SK-N-MC (cell line): ENCODE measurements around the gene SPACA7.

Experiments used
- DNase-seq: peaks from one replicate; pipeline ENCODE4 v3.0.0-alpha.2; 2011; ENCODE audit warnings: low read depth, low spot score
- H3K27ac ChIP-seq: fragments of 200-600 bp; sonication (generic); 2 replicates; pipeline ENCODE4 v1.5.1; 2016; ENCODE audit warnings: mixed run types
- H3K36me3 ChIP-seq: fragments of 200-600 bp; sonication (generic); 2 replicates; pipeline ENCODE4 v1.6.1; 2017; ENCODE audit warnings: antibody characterized with exemption, low read length, mixed read lengths; ENCODE audit not compliant: insufficient read depth
- H3K4me3 ChIP-seq: fragments of 200-600 bp; sonication (generic); 2 replicates; pipeline ENCODE4 v1.5.1; 2016
- H3K9ac ChIP-seq: fragments of 200-600 bp; sonication (generic); 2 replicates; pipeline ENCODE4 v1.8.0; 2017; ENCODE audit warnings: mixed run types, mixed read lengths; ENCODE audit not compliant: insufficient read length
- H3K9me3 ChIP-seq: fragments of 200-600 bp; sonication (generic); 2 replicates; pipeline ENCODE4 v1.6.1; 2017; ENCODE audit warnings: low read depth, mild to moderate bottlenecking, antibody characterized with exemption, low read length, moderate library complexity, mixed read lengths
- EZH2 ChIP-seq: fragments of 200-600 bp; sonication (generic); IDR thresholded peaks from one replicate; pipeline ENCODE4 v1.6.1; 2017; ENCODE audit warnings: antibody characterized with exemption
- FOXP2 ChIP-seq: optimal IDR thresholded peaks from 2 replicates; pipeline ENCODE3; 2011; ENCODE audit warnings: mild to moderate bottlenecking, moderate library complexity; ENCODE audit not compliant: insufficient read depth; ENCODE audit errors: extremely low read length, control extremely low read depth
- POLR2AphosphoS5 ChIP-seq: IDR thresholded peaks from 2 replicates; pipeline ENCODE4 v1.6.1; 2012; ENCODE audit warnings: mild to moderate bottlenecking, low read depth, low read length, borderline replicate concordance

The SPACA7 gene

GRCh38 chr13:112346899-112347229, 29.3 kb upstream of the SPACA7 start:
- DNase-seq, result no peak
- Histone ChIP-seq H3K4me3 (no peak overlapping the region), H3K9me3 (no peaks in the 10 kb centered on the region), H3K27ac (no peak overlapping the region), H3K36me3 (no peaks in the 10 kb centered on the region), H3K9ac (no peak overlapping the region)
- TF ChIP-seq POLR2AphosphoS5 (no peak), EZH2 (no peak), FOXP2 (no peak)

- Histone ChIP-seq H3K9me3 (no peaks in the 10 kb centered on the region), H3K36me3 (no peaks in the 10 kb centered on the region), H3K4me3 (no peak overlapping the region), H3K9ac (no peak overlapping the region), H3K27ac (no peak overlapping the region)
- DNase-seq, result no peak
- TF ChIP-seq EZH2 (no peak), FOXP2 (no peak), POLR2AphosphoS5 (no peak)
Measured at GRCh38 chr13:112347986-112348385, 28.2 kb upstream of the SPACA7 start.

- TF ChIP-seq EZH2 (no peak), FOXP2 (no peak), POLR2AphosphoS5 (no peak)
- no peaks in the 10 kb centered on the region for H3K36me3 ChIP-seq
Measured at GRCh38 chr13:112348642-112349345, 27.4 kb upstream of the SPACA7 start.

GRCh38 chr13:112349681-112350080, 26.5 kb upstream of the SPACA7 start:
- H3K36me3 ChIP-seq, result no peaks in the 10 kb centered on the region
- no peak for DNase-seq
- H3K9me3 ChIP-seq, result no peaks in the 10 kb centered on the region
- H3K27ac ChIP-seq, result no peak overlapping the region
- no peak overlapping the region for H3K4me3 ChIP-seq
- TF ChIP-seq EZH2 (no peak), POLR2AphosphoS5 (no peak), FOXP2 (no peak)
- H3K9ac ChIP-seq, result no peak overlapping the region

More at GRCh38 chr13:112348642-112349345, 27.4 kb upstream of the SPACA7 start:
- no peak overlapping the region for H3K27ac ChIP-seq
- no peak for DNase-seq
- H3K4me3 ChIP-seq, result no peak overlapping the region
- H3K9ac ChIP-seq, result no peak overlapping the region
- no peaks in the 10 kb centered on the region for H3K9me3 ChIP-seq

- Histone ChIP-seq H3K9ac (no peak overlapping the region), H3K27ac (no peak overlapping the region), H3K36me3 (no peaks in the 10 kb centered on the region), H3K4me3 (no peak overlapping the region), H3K9me3 (no peaks in the 10 kb centered on the region)
- no peak for TF ChIP-seq FOXP2
- no peak for TF ChIP-seq POLR2AphosphoS5
- no peak for TF ChIP-seq EZH2
- no peak for DNase-seq
Measured at GRCh38 chr13:112350300-112350699, 25.9 kb upstream of the SPACA7 start.

GRCh38 chr13:112351825-112352224, 24.3 kb upstream of the SPACA7 start:
- no peaks in the 10 kb centered on the region for H3K9me3 ChIP-seq
- DNase-seq, result no peak
- no peak overlapping the region for H3K9ac ChIP-seq
- H3K36me3 ChIP-seq, result no peaks in the 10 kb centered on the region
- TF ChIP-seq EZH2, result no peak
- TF ChIP-seq POLR2AphosphoS5, result no peak
- TF ChIP-seq FOXP2, result no peak
- no peak overlapping the region for H3K27ac ChIP-seq
- H3K4me3 ChIP-seq, result no peak overlapping the region

GRCh38 chr13:112353856-112354255, 22.3 kb upstream of the SPACA7 start:
- H3K36me3 ChIP-seq, result no peaks in the 10 kb centered on the region
- H3K9ac ChIP-seq, result no peak overlapping the region
- H3K4me3 ChIP-seq, result no peak overlapping the region
- no peak overlapping the region for H3K27ac ChIP-seq
- DNase-seq, result no peak
- no peaks in the 10 kb centered on the region for H3K9me3 ChIP-seq
- TF ChIP-seq FOXP2 (no peak), POLR2AphosphoS5 (no peak), EZH2 (no peak)

- no peaks in the 10 kb centered on the region for H3K9me3 ChIP-seq
Measured at GRCh38 chr13:112354330-112355273, 21.6 kb upstream of the SPACA7 start.

More at GRCh38 chr13:112354330-112355273, 21.6 kb upstream of the SPACA7 start:
- Histone ChIP-seq H3K27ac (no peak overlapping the region), H3K9ac (no peak overlapping the region), H3K36me3 (no peaks in the 10 kb centered on the region), H3K4me3 (no peak overlapping the region)
- no peak for DNase-seq
- TF ChIP-seq EZH2, result no peak
- no peak for TF ChIP-seq FOXP2
- no peak for TF ChIP-seq POLR2AphosphoS5
